HG02588 (cell line): ENCODE results near the gene FAM209A.
"Not testable (repeated sequence)": the region's sequence is repeated elsewhere in the genome, so short reads cannot be mapped to it uniquely, and the experiment has no call there.

Source experiments
- ATAC-seq: cut with Tn5 transposase; IDR thresholded peaks from one replicate; pipeline ENCODE4 v1.9.1; 2021; ENCODE audit warnings: mild to moderate bottlenecking, moderate library complexity; ENCODE audit not compliant: unreplicated experiment

The FAM209A gene, protein sequence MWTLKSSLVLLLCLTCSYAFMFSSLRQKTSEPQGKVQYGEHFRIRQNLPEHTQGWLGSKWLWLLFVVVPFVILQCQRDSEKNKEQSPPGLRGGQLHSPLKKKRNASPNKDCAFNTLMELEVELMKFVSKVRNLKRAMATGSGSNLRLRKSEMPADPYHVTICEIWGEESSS

DNA sequence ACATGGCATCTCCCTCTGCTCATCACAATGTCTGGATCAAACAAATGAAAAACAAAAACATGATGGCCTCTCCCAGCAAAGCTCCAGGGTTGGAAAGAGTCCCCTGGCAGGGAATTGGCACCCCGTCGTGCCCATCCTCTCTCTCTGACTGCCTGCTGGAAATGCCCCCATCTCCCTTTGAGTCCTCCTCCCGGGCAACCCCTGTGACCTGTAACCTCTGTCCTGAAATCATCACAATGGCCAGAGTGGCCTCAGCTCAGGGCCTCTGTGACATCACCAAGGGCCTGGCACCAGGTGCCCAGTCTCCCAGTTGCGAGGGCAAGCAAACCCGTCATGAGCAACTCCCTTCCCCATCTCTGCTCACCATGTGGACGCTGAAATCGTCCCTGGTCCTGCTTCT, at the start of gene FAM209A:
Gene FAM209A (plus strand): TSS at position 301 of the 400 bp plus-strand sequence. CDS start 65 bp downstream, at position 366.
- not testable (repeated sequence) for ATAC-seq

DNA sequence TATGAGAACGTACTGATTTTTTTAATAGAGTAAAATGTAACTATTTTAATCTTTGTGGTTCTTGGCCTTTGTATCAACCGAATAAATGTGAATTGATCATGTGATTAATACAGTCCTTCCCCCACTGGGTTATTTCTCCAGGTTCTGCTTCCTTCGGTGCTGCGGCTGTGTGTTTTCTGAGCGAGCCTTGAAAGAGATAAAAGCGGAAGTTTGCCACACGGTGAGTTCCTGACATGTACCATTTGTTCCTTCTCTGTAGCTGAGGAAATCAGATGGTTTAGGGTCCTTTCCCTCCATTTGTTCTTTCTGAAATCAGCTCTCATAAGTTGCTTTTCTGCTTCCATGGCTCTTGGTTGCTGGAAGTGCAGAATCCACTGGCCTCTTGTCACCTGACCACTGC, 40.6 kb upstream of the FAM209A start:
- ATAC-seq, result no peak

DNA sequence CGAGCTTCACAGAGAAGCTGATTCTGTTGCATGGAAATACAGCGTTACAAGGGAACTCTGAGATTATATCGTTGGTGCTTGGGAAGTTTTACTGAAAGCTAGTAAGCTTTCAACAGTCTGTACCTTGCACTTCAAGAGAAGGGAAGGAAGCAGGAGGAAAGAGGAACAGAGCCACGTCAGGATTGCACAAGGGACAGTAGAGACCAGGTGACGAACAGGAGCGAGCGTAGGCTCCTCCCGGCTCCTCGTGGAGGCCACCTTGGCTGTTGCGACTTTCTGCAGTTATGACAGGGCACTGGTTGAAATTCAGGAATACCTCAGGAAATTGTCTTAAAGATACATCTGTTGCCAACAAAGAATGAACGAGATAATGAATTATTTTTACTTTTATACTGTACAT, 37.3 kb upstream of the FAM209A start:
- no peak for ATAC-seq

DNA sequence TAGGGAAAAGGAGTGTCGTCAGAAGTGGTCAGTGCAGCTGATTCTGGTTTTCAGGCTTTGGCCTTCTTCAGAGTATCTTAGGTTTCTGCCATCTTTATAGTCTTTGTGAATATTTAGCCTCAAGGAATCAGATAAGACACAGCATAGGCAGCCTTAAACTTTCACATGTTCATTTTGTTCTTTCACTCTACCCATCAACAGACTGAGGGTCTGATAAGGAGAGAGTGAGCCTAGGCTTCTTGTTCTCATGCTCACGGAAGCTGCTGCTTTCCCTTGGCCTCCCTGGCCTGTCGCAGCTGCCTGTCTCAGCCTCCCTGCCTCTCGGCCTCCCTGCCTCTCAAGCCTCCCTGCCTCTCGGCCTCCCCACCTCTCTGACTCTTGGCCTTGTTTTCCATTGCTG, 36.0 kb upstream of the FAM209A start:
- ATAC-seq, result no peak

DNA sequence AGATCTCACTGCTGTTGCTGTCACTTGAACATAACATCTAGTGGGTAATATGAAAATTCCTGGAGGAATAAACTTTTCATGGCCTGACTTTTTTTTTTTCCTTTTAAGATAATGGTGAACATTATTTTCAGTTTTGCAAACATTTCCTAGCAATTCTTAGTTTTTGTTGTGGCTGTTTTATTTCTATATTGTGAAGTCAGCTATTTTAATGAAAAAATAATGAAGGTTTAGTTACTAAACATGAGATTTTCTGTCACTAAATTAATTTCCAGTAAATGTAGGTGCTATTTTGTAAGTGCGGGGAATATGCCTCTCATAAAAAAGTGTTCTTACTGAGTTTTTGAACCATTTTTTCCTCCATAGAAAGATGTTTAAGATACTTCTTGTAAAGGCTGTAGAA, 23.4 kb upstream of the FAM209A start:
- ATAC-seq, result no peak

DNA sequence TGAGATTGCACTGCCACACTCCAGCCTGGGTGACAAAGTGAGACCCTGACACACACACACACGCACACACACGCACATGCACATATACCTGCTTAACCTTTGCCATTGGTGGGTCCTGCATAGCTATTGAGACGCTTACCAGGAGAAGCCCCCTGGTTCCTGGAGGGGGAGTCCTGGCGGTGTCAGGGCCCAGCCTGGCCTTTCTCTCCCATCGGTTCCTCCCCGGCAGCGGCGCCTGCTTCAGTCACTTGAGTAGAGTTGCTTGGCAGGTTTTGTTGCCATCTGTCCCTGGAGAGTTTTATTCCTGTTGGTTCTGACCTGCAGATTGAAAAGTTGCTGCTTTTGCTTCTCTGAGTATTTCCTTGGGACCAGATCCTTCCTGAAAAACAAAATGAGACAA, 20.6 kb upstream of the FAM209A start:
- ATAC-seq, result no peak

DNA sequence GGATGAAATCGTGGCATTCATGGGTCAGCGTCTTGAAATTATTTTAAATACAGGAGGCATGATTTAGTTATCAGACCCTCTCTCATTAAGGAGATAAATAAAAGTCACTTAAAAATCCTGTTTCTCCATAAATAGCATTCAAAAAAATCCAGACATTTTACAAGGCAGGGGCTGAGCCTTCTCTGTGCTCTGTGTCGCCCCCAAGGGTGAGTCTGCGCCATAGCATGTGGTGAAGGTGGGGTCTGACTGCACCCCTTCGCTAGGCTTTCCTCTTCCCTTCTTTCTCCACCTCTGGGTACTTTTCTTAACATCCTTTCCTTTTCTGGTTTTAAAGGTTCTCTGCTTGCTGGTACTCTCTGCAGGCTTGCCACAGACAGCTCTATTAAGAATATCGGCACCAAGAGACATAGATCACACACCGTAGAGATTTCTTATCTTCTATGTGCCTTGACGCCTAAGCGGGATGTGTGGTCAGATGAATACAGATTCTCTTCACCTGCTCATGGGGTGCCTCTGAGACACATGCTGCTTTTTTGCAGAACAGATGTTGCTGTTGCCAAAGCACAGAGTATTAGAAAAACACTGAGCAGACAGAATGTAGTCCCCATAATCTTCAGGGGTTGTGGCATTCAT, 20.1 kb upstream of the FAM209A start:
- no peak for ATAC-seq

DNA sequence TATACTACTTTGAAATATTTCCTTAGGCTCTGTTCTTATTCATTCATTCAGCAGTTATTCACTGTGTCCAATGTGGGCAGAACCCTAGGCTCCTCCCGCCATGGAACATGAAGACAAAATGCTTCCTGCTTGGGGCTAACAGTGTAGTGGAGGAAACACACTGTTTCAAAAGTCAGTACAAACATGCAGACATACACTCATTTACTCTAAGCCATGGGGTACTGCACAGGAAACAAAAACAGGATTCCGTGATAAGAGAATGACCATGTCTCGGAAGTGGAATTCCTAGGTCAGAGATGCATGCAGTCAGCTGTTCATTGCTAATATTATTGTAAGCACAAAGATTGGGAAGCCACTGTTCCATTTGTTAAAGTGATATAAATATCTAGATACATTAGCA, 18.4 kb upstream of the FAM209A start:
- ATAC-seq, result no peak

DNA sequence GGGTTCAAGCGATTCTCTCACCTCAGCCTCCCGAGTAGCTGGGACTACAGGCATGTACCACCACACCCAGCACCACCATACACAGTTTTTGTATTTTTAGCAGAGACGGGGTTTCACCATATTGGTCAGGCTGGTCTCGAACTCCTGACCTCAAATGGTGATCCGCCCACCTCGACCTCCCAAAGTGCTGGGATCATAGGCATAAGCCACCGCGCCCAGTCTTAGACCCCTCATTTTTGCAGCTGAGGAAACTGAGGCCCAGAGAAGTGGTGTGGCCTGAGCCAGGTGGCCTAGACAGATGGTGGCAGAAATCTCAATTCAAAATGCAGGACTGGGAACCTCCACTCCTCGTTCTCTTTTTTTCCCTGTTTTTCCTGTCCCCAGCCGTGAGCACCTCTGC, 12.6 kb upstream of the FAM209A start:
- no peak for ATAC-seq

DNA sequence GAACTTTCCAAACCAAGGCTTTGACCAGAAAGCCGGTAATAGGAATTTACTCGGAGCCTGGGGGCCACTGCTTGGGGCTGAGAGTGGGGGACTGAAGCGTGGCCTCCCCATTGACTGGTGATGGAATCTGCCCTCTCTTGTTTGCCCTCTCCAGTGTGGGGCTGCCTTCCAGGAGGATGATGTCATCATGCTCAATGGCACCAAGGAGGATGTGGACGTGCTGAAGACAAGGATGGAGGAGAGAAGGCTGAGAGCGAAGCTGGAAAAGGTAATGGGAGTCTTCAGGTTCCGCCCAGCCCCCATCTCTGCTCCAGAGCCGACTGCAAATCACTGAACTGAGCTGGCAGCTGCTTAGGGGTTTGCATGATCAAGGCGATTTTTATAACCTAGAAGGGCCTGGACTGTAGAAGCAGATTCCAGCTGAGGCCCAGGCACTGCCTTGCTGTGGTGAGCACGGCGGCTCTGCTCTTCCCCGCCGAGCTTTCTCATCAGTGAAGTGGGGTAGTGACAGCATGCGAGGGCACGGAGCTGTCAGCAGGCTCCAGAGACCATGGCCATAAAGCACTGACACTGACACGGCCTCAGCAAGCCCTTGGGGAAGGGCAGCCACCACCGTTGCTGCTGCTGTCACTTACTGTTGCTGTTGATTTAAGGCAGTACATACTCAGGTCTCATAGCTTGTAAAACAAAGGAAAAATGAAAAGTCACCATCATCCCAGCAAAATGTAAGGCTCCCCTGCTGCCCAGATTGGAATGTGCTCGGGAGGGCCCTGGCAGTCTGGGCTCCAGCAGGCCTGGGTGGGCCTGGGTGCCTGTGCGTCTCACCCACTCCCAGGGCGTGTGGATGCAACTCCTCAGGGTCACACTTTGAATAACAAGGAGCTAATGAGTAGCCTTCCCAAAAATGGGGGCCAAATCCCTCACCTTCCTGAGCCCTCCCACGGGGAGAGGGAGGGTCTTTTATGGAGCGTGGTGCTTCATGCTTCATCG, 11.1 kb upstream of the FAM209A start:
- ATAC-seq, result no peak

DNA sequence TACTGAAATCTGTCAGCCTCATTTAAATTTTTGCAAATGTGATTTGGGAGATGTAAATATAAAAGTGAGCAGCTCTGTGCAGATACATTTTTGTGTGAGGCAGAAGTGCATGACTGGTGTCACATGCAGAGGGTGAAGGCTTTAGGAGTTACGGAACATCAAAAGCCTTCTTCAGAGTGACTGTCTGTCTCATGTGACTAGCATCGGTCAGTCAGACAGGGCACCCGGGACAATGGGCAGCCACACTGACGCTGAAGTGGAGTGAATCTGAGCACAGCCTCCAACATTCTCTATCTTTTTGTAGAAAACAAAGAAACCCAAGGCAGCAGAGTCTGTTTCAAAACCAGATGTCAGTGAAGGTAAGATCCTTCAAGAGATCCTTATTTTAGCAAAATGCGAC, 7.9 kb upstream of the FAM209A start:
- ATAC-seq, result no peak

DNA sequence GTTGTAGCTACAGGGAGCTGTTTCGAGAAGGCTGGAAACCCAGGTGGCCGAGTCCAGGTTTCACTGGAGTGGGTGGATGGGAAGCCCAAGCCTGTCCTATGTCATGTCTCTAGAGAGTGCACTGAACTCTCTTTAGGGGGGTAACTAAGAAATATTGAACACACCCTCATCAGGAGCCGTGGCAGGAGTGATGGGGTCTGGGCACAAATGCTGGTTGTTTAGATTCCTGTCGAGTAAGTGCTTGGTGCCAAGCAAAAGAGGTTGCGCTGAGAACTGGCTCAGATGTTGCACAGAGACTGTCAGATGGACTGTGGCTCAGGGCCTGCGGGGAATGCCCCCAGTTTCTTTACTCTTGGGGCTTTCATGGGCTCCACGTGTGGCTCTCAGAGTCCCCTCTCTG, 7.3 kb upstream of the FAM209A start:
- ATAC-seq, result no peak

DNA sequence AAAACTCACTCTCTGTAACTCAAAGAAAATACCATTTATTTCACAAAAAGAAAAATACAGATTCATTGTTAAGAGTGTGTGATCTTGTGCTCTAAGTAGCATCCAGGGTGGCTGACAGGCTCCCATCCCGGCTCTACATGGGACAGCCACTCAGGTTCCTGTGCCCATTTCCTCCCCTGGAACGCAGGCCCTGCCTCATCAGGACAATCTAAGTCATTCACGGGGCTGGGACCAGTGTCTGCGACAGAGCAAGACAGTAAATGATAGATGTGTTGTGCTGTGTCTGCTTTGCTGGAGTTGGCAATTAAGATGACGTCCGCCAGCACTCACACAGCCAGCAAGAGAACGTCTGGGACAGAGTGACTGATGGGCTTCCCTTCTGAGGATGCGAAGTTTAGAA, 6.9 kb upstream of the FAM209A start:
- no peak for ATAC-seq

DNA sequence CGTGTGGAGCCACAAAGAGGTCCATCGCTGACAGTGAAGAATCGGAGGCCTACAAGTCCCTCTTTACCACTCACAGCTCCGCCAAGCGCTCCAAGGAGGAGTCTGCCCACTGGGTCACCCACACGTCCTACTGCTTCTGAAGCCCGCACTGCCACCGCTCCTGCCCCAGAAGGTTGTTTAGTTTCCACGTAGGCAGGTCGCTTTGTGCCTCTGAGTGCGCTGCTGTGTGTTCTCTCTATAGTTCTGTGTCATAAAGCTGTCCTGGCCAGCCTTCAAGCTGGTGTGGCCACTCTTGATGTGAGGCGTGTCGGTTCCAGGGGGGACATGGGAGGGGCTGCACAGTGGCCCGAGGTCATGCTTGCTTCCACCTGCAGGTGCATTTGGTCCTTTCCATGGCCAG, 6.4 kb upstream of the FAM209A start:
- ATAC-seq, result no peak

DNA sequence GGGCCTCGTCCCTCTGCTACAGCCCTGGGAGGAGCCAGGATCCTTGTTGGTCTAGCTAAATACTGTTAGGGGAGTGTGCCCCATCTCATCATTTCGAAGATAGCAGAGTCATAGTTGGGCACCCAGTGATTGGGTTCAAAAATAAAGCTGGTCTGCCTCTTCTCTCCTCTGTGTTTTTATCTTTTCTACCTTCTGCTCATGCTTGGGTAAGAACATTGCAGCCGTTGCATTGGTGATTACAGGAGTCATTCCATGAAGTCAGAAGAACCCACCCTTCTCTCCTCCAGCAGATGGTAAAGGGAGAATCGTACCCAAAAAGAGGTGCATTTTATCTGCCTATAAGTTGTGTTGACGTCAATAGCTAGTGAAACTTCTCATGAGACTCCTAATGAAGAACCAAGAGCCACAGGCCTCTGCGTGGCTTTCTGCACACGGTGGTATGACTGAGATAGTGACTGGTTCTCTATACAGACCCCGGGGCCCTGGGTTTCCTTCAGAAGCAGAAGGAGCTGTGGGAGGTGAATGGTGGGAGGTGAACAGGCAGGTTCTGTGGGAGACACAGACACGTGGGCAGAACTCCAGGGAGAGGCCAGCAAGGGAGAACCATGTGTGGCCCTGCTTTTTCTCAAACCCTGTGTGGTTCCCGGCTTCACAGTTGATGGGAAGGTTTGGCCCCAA, 5.7 kb upstream of the FAM209A start:
- ATAC-seq, result no peak

DNA sequence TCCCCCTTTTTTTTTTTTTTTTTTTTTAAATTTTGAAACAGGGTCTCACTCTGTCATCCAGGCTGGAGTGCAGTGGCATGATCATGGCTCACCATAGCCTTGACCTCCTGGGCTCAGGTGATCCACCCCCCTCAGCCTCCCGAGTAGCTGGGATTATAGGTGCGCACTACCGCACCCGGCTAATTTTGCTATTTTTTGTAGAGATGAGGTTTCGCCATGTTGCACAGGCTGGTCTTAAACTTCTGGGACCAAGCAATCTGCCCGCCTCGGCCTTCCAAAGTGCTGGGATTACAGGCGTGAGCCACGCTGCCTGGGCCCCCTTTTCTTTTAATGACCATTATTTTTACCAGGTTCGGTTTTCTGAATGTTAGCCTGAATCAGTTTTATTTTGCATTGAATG, 5.0 kb upstream of the FAM209A start:
- no peak for ATAC-seq

DNA sequence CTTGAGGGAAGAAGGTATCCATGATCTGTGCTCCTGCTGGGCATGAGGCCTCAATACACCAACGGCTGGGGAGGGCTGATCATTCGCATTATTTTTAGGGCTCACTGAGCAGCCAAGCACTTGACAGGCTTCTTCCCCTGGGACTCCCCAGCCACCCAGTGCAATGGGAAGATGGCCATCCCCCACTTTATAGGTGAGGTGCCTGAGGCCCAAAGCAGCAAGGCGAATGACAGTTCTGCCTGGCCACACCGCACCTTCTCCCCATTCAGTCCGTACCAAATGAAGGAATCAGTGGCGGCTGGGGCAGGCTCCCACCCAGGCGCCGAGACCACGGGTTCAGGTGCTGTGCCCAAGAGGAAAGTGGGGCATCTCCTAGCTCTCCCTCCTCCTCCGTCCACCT, 4.4 kb upstream of the FAM209A start:
- no peak for ATAC-seq

DNA sequence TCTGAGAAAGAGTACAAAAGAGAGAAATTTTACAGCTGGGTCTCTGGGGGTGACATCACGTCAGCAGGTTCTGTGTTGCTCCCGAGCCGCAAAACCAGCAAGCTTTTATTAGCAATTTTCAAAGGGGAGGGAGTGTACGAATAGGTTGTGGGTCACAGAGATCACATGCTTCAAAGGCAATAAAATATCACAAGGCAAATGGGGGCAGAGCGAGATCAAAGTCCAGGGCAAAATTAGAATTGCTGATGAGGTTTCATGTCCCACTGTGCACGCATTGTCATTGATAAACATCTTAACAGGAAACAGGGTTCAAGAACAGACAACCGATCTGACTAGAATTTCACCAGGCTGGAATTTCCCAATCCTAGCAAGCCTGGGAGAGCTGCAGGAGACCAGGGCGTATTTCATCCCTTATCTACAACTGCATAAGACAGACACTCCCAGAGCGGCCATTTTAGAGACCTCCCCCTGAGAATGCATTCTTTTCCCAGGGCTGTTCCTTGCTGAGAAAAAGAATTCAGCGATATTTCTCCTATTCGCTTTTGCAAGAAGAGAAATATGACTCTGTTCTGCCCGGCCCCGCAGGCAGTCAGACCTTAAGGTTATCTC, 3.7 kb upstream of the FAM209A start:
- not testable (repeated sequence) for ATAC-seq

DNA sequence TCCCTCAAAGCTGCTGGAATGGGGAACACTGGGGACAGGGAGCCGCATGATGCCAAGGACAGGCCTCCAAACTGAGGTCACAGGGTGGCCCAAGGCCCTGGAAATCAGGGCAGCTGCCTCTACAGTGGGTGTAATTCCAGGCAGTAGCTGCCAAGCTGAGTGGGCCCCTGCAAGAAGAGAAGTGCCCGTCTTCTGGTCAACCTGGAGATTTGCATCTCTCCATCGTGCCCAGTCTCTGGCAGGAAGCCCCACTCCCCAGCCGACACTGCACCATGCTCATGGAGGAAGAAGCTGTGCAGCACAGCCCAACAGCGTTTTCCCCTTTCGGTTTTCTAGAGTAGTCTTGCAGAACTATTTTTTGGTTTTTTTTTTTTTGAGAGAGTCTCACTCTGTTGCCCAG, 2.2 kb upstream of the FAM209A start:
- no peak for ATAC-seq

DNA sequence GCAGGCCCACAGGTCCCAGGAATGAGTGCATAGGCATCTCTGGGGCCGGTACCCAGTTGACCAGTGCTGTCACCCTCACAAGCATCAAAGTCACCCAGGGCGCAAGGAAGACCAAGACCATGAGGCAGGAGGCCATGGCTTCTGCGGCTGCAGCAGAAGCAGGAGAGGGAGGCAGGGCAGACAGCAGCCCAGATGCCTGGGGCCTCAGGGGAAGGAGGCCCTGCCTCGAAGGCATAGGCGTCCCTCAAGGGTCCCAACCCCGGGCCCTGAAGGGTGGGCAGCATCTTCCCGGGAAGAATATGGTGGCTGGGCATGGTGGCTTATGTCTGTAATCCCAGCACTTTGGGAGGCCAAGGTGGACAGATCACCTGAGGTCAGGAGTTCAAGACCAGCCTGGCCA, 3.0 kb downstream of the FAM209A start:
- no peak for ATAC-seq

DNA sequence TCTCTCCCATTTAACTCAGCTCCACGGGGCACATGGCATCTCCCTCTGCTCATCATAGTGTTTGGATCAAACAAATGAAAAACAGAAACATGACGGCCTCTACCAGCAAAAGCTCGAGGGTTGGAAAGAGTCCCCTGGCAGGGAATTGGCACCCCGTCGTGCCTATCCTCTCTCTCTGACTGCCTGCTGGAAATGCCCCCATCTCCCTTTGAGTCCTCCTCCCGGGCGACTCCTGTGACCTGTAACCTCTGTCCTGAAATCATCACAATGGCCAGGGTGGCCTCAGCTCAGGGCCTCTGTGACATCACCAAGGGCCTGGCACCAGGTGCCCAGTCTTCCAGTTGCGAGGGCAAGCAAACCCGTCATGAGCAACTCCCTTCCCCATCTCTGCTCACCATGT, 8.4 kb downstream of the FAM209A start, which contains the start of gene FAM209B:
Gene FAM209B (plus strand): TSS at position 301 of the 400 bp plus-strand sequence. CDS start 96 bp downstream, at position 397.
- not testable (repeated sequence) for ATAC-seq
